Hematopoietic multipotent progenitor cell treated with erythropoietin and hydrocortisone succinate and interleukin-3 and kit ligand, for 8 days (in vitro differentiated cells): Measurements from ENCODE around the gene TTC29.
"Not testable (repeated sequence)": the region's sequence is repeated elsewhere in the genome, so short reads cannot be mapped to it uniquely, and the experiment has no call there.

ENCODE experiments used
- DNase-seq: peaks from one replicate; pipeline ENCODE4 v3.0.0-alpha.2; 2015

TTC29 gene

DNA sequence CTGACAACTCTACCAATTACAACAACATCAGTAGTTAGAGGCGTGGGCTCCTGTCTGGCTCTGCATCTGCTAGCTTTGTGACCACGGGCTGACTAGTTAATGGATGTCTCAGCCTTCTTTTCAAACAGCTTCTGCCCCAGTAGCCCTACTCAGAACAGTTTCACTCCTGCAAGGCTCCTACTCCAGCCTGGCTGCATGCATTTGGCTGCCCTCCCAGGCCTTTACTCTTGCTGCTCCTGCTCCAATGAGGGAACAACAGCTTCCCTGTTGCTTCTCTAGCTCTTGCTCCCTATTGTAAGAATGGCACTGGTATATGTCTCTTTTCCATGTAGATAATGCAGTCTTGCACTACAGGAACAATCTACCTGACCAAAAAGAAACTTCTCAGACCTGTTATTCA lies 93.3 kb downstream of the TTC29 start:
- no peak for DNase-seq

DNA sequence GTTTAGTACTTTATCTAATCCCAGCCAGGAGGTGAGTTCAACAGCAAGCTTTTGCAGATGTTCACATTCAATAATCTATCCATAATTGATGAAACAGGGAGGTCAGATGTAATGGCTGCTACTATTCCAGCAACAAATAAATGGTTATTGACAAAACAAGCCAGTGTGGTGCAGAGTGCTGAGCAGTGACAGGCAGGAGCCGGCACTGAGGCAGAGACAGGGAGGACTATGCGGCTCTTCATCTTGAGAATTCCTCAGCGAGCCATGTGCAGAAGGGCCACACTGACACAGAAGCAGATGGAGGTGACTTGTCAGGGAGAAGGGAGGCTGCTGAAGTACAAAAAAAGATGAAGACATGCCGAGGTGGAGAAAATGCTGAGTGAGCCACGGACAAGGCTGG lies 98.3 kb downstream of the TTC29 start:
- DNase-seq, result no peak

DNA sequence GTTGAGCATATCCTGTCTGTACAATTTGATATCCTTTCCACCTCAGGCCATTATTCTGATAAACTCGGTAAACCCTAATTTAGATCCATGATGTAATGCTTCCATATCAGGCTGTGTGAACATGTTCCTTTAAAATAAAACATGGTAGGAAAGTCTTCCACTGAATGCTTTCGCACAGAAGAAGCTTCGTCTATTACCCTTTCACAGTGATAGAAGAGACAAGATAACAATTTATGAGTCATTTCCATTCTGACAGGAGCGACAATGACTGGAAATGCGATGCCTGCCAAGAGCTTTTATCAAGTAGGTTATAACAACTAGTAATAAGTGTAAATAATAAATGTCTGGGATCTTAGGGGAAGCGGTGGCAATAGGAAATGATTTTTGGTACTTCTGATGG lies 98.8 kb downstream of the TTC29 start:
- no peak for DNase-seq

DNA sequence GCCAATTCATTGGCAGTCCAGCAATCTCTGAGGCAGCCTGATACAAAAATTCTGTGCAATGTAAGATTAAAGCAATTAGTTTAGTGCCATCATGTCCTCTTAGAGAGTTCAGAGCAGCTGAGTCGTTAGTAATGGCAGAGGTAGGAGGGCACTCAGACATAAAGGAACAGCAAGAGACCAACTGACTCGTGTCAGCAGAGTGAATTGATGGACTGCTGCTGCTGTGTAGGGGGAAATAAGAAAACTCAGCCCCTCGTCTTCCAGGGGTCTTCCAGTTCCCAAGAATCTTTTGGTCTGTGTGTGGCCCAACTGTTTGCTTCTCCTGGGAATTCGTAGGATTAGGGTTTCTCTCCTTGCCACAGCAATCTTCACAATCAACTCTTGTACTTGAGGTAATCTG lies 100.9 kb downstream of the TTC29 start:
- DNase-seq, result no peak

DNA sequence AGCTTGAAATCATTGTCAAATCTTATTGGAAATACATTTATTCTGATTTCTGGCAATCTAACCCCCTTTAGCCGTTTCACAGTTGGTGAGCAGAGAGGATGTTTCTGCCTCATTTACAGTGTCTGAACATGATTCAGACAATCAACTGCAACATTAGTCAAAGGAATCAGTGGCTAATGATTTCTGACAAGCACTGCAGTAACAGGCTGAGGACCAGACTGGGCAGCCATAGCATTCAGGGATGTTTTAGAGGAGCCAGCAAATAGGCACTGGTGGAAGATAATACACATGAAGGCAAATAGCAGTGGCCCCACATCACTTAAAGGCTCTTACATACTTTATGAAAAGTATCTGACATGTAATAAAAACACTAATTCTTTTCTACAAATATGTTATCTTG lies 102.8 kb downstream of the TTC29 start:
- no peak for DNase-seq

DNA sequence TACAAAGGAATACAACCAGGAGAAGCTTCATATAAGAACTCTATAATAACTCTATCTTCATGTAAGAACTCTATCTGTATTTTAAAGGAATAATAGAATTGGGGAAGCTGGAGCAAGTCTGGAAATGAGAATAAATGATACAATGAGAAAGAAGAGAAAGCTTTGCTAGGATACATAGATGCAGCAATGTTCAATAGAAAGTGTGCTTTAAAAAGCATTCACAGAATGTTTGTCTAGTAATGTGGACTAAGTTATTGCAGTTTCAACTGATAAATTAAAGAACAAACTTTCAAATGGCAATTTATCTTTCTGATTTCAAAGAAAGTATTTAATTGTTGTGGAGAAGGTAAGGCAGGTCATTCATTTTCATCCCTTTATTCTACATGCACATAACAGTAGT lies 104.9 kb downstream of the TTC29 start:
- no peak for DNase-seq

DNA sequence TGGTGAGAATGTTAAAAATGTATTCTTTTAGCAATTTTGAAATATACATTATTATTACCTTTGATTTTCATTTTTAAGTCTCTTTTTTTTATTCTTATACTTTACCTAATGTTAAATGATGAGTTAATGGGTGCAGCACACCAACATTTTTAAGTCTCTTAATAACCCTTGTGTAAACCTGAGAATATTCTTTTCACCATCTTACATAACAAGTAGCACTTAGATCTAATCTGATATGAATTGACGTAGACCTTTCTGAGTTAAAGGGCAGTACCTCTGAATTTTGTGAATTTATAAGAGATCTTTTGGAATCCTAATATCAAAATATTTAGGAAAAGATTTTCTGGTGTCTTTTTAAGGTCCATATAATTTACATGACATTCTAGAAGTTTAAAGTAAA lies 110.6 kb downstream of the TTC29 start:
- DNase-seq, result no peak

DNA sequence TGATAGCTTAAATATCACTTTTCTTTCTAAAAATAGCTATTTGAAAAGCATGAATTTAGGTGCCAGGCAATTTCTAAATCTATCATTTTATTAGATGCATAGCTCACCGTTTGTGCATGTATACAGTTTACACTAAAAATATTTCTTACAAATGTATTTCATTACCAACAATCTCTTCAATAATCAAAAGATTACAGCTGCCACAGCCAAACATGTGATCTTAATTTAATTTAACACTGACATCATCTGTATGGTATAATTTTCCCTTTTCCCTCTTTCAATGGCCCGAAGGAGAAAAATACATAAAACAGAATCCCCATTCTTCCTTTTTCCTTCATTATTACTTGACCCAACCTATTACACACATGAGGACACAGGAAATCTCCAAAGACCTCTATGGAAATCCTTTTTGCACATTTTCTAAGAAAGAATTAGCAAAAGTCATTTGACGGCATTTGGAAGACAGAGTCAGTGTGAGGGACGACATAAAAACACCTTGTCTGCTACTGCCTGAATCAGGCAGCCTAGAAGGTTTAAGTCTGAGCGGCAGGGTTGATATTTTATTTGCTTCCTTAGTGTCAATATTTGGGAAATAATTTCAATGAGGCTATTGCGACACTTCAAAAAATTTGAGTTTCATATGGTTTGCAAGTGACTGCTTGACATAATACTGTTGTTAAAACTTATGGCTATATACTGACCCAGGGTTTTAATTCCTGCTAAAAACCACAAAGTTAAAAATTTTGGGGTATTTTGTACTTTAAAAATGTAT lies 111.2 kb downstream of the TTC29 start:
- DNase-seq, result no peak

DNA sequence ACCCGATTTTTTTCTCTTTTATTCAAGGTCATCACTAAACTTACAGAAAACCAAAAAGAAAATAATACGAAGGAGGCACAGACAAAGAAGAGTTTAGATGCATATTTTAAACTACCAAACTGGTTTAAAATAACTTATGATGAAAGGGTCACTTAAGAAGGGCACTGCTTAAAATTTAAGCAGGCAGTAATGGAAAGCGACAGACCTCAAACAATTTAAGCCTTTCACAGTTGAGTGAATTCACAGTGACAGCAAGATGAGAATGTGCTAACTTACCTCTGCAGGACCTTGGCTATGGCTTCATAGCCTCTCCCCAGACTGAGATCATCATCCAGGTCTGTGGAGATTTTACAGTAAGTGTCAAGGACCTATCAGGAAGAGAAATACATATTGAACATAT lies 112.1 kb downstream of the TTC29 start:
- DNase-seq, result no peak

DNA sequence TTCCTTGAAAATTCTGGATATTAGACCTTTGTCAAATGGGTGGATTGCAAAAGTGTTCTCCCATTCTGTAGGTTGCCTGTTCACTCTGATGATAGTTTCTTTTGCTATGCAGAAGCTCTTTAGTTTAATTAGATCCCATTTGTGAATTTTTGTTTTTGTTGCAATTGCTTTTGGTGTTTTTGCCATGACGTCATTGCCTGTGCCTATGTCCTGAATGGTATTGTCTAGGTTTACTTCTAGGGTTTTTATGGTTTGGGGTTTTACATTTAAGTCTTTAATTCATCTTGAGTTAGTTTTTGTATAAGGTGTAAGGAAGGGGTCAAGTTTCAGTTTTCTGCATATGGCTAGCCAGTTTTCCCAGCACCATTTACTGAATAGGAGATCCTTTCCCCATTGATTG lies 122.7 kb downstream of the TTC29 start:
- not testable (repeated sequence) for DNase-seq

DNA sequence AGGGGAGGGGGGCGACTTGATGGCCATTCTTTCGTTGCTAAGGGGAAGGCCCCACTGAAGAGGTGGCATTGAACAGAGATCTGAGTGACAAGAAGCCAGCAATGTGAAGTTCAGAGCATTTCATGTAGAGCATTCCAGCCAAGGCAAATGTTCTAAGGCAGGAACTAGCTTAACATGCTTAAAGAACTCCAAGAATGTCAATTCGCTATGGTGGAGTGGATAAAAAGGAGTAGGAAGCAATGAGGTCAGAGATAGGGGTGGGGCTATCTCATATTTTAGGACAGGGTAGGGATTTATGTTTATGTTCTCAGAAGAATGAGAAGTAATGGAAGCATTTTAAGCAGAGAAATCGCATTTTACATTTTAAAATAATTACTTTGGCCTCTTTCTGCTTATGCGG lies 130.9 kb downstream of the TTC29 start:
- DNase-seq, result no peak

DNA sequence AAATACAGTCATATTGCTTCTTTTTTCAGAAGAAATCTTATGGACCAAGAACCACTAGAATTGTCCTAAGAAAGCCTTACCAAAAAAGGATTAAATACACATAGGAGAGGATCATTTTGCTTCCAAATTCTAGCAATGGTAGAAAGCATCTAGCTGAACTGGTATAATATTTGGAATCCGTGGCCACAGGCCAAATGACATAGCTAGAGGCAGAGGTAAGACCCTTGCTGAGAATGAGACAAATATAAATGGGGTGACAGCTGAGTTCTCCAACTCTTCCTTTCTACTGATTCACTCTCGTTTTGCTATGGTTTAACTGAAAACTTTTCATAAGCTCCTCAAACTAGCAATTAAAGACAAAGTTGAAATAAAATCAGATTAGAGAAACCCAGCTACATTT lies 150.0 kb downstream of the TTC29 start:
- DNase-seq, result no peak

DNA sequence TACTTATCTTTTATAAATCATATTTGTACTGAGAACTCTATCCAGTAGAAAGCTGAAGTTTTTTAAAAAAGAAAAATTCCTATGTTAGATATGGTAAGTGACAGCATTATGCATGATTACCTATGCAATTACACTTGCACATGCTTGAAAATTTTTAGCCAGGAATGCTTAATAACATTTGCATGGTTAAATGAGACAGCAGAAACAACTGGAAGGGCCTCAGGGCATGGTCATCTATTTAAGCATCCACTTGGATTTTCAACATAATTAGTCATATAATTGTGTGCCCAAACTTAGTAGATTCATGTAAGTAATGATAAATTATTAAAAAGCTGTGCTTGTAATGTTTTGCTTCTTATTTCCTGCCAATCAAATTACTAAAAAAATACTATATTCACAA lies 151.9 kb downstream of the TTC29 start:
- no peak for DNase-seq

DNA sequence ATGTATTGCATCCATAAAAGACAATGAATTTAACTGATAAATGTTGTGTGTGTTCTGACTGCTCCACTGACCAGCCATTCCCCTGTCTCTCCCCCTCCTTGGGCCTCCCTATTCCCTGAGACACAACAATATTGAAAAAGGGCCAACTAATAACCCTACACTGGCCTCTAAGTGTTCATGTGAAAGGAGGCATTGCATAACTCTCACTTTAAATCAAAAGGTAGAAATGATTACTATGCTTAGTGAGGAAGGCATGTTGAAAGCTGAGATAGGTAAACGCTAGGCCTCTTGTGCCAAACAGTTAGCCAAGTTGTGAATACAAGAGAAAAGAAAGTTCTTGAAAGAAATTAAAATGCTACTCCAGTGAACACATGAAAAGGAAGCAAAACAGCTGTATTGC lies 154.2 kb downstream of the TTC29 start:
- DNase-seq, result no peak

DNA sequence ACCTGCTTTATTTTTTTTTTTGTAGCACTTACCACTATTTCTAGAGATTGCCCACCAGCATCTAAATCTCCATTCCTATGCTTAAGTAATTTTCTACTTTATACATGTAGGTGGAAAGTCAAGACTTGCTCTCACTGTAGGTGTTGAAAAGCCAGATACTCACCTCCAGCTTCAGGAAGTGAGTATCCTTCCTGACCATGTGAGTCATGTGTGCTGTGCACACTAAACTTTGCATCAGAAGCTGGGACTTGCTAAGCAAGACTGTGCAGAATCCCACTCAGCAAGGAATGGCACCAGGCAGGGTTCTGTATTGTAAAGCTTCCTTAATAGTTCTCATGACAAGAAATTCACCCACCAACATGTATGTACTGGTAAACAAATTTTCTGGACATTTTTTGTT lies 155.1 kb downstream of the TTC29 start:
- DNase-seq, result no peak

DNA sequence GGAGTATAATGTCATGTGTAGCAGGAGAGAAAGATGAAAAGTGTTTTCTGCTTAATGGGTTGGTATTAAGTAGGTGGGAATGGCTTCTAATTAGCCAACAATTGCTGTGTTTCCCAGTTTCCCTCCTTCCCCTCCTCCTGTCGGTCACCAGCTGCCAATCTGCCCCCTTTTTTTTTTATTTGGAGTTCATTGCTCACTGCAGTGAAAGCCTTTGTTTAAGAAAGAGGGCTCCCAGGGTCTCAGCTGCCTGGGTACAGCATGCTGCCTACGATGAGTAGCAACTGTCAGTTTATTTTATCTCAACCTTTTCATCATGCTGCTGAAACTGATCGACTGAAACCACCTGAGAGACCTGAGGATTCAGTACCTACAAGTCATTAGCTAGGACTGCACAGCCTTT lies 157.9 kb downstream of the TTC29 start:
- no peak for DNase-seq

DNA sequence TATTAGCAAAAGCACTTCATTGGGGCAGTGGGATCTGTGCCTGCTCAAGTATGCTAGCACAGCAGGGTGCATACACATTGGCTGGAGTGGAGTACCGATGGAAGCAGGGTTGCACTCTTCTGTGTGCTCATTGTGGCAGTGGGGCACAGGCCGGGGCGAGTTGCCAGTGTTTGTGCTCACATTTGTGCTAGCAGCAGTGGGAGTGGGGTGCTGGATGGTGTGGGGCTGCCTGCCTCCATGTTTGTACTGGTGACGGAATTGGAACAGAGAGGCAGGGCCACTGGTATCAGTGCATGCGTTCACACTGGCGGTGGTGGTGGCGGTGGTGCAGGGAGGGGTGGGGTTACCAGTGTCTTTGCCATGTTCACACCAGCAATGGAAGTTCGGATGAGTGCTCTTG lies 169.0 kb downstream of the TTC29 start:
- no peak for DNase-seq

DNA sequence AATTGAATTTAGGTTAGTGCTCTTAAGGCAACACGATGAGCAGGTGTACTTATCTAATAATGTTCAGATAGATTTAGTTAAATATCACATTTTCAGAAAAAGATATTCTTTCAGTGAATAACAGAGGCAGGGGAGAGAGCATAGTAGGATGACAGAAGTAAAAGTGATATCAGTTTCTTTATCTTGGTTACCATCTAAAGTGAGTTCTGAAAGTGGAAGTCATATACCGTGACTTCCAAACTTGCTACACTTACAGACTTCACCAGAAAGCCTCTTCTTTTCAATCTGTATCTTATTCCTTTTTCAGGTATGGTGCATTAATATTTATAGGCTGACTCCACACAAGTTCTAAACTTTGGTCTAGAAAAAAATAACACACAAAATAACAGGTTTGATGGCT lies 182.1 kb downstream of the TTC29 start:
- DNase-seq, result no peak

DNA sequence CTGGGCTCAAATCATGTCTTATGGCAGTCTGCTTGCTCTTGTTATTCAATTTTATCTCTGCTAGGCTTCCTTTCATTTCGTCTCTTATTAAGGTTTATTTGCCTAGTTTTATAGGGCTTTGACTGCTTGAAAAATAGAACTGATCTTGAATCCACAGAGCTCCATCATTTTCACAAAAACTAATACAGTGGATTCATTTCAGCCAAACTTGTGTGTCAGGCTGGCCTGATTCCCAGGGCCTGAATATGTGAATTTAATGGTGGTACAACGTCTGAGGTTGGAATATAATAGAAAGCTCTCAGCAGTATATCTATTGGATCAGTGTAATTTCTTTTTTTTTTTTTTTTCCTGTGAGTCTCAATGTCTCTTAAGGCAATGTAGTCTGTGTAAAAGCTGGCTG lies 183.6 kb downstream of the TTC29 start:
- DNase-seq, result no peak

DNA sequence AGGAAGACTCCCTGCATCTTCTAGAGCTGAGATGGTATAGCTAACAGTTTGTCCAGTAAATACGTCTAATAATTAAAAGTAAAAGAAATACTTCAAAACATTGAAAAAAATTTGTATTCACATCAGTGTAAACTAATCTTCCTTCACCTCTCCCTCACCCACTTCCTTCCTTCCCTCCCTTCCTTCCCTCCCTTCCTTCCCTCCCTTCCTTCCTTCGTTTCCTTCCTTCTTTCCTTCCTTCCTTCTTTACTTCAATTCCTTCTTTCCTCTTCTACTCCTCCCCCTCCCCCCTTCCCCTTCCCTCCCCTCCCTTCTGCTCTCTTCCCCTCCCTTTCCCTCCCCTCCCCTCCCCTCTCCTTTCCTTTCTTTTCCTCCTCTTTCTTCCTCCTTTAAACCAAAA lies 203.2 kb downstream of the TTC29 start:
- DNase-seq, result no peak

DNA sequence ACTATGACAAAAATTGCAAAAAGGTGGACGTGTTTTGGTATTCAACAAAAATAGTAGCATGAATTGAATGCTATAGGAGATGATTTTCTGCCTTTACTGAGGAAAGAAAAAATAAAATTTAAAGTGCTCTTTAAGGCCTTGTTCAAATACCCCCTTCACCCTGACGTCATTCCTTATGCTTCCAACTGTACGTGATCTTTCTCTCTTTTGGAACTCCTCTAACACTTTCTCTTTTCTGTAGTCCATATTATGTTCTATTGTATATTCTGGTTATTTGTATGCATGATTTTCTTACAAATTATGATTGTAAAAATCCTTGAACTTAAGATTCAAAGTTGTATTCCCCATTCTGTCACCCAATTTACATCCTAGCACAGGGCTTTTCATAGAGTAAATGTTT lies 206.5 kb downstream of the TTC29 start:
- no peak for DNase-seq

DNA sequence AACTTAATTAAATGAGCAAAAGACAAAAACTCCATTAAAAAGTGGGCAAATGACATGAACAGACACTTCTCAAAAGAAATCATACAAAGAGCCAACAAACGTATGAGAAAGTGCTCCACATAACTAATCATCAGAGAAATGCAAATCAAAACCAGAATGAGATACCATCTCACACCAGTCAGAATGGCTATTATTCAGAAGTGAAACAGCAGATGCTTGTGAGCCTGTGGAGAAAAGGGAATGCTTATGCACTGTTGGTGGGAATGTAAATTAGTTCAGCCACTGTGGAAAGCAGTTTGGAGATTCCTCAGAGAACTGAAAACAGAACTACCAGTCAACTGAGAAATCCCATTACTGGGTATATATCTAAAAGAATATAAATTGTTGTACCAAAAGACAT lies 222.1 kb downstream of the TTC29 start:
- not testable (repeated sequence) for DNase-seq

DNA sequence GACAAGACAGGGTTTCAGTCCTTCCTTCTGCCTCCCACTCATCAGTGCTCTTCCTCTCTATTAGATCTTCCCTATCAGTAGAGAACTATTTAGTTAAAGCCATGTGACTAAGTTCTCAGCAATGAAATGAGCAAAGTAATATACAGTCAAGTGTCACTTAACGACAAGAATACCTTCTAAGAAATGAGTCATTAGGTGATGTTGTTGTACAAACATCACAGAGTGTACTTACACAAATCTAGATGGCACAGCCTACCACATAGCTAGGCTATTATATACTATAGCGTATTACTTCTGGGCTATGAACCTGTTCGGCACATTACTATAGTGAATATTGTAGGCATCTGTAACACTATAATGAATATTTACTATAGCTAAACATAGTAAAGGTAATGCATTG lies 235.7 kb downstream of the TTC29 start:
- no peak for DNase-seq

DNA sequence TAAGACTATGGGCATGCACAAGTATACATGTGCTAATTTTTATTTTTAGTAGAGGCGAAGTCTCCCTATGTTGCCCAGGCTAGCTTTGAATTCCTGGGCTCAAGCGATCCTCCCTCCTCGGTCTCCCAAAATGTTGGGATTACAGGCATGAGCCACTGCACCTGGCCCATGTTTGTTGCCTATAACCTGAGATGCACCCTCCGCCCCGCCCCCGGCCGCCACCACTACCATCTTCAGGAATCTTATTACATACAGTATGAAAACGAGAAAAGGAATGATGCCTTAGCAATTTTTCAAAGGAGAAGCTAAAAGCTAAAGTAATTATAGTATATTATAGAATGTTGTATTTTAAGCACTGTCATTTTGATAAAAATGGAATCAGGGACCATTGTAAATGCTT lies 245.8 kb downstream of the TTC29 start:
- DNase-seq, result no peak

DNA sequence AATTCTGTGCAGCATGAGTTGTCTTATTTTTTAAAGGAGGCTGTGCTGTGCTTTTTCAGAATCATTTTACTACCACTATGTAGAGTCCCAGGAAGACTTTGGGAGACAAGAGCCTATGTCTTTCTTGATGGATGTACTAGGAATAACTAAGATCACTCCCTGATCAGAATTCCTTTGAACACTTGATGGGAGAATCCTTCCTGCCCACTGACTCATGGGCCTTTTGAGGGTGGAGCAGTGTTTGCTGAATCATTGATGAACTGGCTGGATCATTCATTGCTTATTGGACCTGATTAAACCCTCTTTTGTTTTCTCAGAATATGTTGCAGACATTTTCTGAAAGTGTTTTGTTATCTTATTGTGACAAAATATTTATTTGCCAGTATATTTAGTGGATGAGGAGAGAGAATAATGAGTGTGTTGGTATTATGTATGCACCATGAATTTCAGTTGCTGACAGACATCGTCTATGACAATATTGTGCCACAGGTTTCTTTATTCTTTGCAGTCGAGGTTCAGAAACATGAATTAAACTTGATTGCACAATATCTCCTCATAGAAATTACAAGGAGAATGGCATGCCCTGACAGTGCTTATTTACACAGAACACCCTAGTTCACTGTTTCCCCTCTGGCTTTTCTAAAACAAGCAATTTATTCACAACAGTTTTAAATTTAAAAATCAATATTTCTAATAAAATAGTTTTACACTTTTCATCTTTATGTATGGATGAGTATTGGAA lies 270.7 kb downstream of the TTC29 start:
- DNase-seq, result no peak
